BLaER1 (cell line): Measurements from ENCODE around the gene PYCARD.

ENCODE experiments used
- H3K27ac ChIP-seq: shearing (Covaris generic); formaldehyde crosslinking; 2 replicates; pipeline ENCODE4 v1.8.1; 2022
- H3K27me3 ChIP-seq: shearing (Covaris generic); formaldehyde crosslinking; 2 replicates; pipeline ENCODE4 v1.8.1; 2022
- H3K36me3 ChIP-seq: shearing (Covaris generic); formaldehyde crosslinking; 2 replicates; pipeline ENCODE4 v1.8.1; 2022
- H3K4me1 ChIP-seq: shearing (Covaris generic); formaldehyde crosslinking; 2 replicates; pipeline ENCODE4 v1.8.1; 2022
- H3K4me2 ChIP-seq: shearing (Covaris generic); formaldehyde crosslinking; 2 replicates; pipeline ENCODE4 v1.8.1; 2022
- H3K4me3 ChIP-seq: shearing (Covaris generic); formaldehyde crosslinking; 2 replicates; pipeline ENCODE4 v1.8.1; 2022
- H3K9ac ChIP-seq: shearing (Covaris generic); formaldehyde crosslinking; 2 replicates; pipeline ENCODE4 v1.8.1; 2022
- H3K9me3 ChIP-seq: shearing (Covaris generic); formaldehyde crosslinking; 2 replicates; pipeline ENCODE4 v1.8.1; 2022
- H4K20me1 ChIP-seq: shearing (Covaris generic); formaldehyde crosslinking; 2 replicates; pipeline ENCODE4 v1.8.1; 2022
- Cebpa-rat ChIP-seq: shearing (Covaris generic); IDR thresholded peaks from 2 replicates; pipeline ENCODE4 v1.8.1; 2022

PYCARD gene

GRCh38 chr16:31229501-31229900 is 26.9 kb upstream of the PYCARD start:
- peaks cover 26% of the 10 kb centered on the region for H3K9me3 ChIP-seq
- no peak overlapping the region for H3K4me2 ChIP-seq
- H3K36me3 ChIP-seq = no peaks in the 10 kb centered on the region; the same call in 1 of the 2 replicates
- H3K9ac ChIP-seq = no peak overlapping the region
- no peak for TF ChIP-seq Cebpa-rat
- no peaks in the 10 kb centered on the region for H3K27me3 ChIP-seq
- no peaks in the 10 kb centered on the region for H4K20me1 ChIP-seq
- H3K27ac ChIP-seq = no peak overlapping the region
- H3K4me1 ChIP-seq = no peaks in the 10 kb centered on the region
- no peak overlapping the region for H3K4me3 ChIP-seq

GRCh38 chr16:31228206-31228605 is 25.6 kb upstream of the PYCARD start:
- Histone ChIP-seq H3K4me3 (no peak overlapping the region), H4K20me1 (no peaks in the 10 kb centered on the region), H3K9me3 (peaks cover 14% of the 10 kb centered on the region), H3K36me3 (no peaks in the 10 kb centered on the region; the same call in 1 of the 2 replicates), H3K9ac (no peak overlapping the region), H3K27ac (no peak overlapping the region), H3K27me3 (no peaks in the 10 kb centered on the region), H3K4me2 (no peak overlapping the region), H3K4me1 (no peaks in the 10 kb centered on the region)
- no peak for TF ChIP-seq Cebpa-rat

GRCh38 chr16:31225193-31225592 is 22.6 kb upstream of the PYCARD start:
- H3K36me3 ChIP-seq = no peaks in the 10 kb centered on the region; the same call in 1 of the 2 replicates
- H3K4me3 ChIP-seq = no peak overlapping the region
- no peaks in the 10 kb centered on the region for H4K20me1 ChIP-seq
- no peaks in the 10 kb centered on the region for H3K9me3 ChIP-seq
- H3K9ac ChIP-seq = no peak overlapping the region
- H3K4me2 ChIP-seq = no peak overlapping the region
- H3K4me1 ChIP-seq = no peaks in the 10 kb centered on the region
- H3K27ac ChIP-seq = no peak overlapping the region
- H3K27me3 ChIP-seq = 0 out of 2 replicates have a peak, but pooled peaks cover 8% of the 10 kb centered on the region
- TF ChIP-seq Cebpa-rat = no peak

GRCh38 chr16:31224092-31224955 is 21.8 kb upstream of the PYCARD start:
- Histone ChIP-seq H3K4me2 (no peak overlapping the region), H3K4me3 (no peak overlapping the region), H3K4me1 (no peaks in the 10 kb centered on the region), H4K20me1 (no peaks in the 10 kb centered on the region), H3K9ac (no peak overlapping the region), H3K36me3 (no peaks in the 10 kb centered on the region; the same call in 1 of the 2 replicates), H3K27me3 (0 out of 2 replicates have a peak, but pooled peaks cover 8% of the 10 kb centered on the region), H3K9me3 (no peaks in the 10 kb centered on the region), H3K27ac (no peak overlapping the region)
- TF ChIP-seq Cebpa-rat = no peak

GRCh38 chr16:31223044-31223443 is 20.5 kb upstream of the PYCARD start:
- no peak for TF ChIP-seq Cebpa-rat
- no peak overlapping the region for H3K9ac ChIP-seq
- H3K27ac ChIP-seq = no peak overlapping the region
- H3K4me3 ChIP-seq = no peak overlapping the region
- no peaks in the 10 kb centered on the region for H4K20me1 ChIP-seq
- no peaks in the 10 kb centered on the region for H3K9me3 ChIP-seq
- H3K36me3 ChIP-seq = no peaks in the 10 kb centered on the region; the same call in 1 of the 2 replicates
- H3K4me1 ChIP-seq = no peaks in the 10 kb centered on the region
- H3K27me3 ChIP-seq = peaks cover 8% of the 10 kb centered on the region; the same call in 1 of the 2 replicates
- no peak overlapping the region for H3K4me2 ChIP-seq

GRCh38 chr16:31221357-31222160 is 19.0 kb upstream of the PYCARD start:
- Histone ChIP-seq H3K27ac (no peak overlapping the region), H3K36me3 (no peaks in the 10 kb centered on the region; the same call in 1 of the 2 replicates), H4K20me1 (peaks cover 6% of the 10 kb centered on the region), H3K4me1 (peaks cover 7% of the 10 kb centered on the region), H3K4me3 (no peak overlapping the region), H3K4me2 (no peak overlapping the region), H3K9me3 (no peaks in the 10 kb centered on the region), H3K9ac (no peak overlapping the region), H3K27me3 (peaks cover 23% of the 10 kb centered on the region)
- TF ChIP-seq Cebpa-rat = no peak

GRCh38 chr16:31219154-31219741 is 16.7 kb upstream of the PYCARD start:
- Histone ChIP-seq H3K27me3 (peaks cover 46% of the 10 kb centered on the region), H3K36me3 (no peaks in the 10 kb centered on the region; the same call in 1 of the 2 replicates), H3K4me2 (no peak overlapping the region), H3K4me1 (peaks cover 30% of the 10 kb centered on the region), H3K9ac (no peak overlapping the region), H3K9me3 (no peaks in the 10 kb centered on the region), H3K4me3 (no peak overlapping the region), H4K20me1 (peaks cover 18% of the 10 kb centered on the region), H3K27ac (no peak overlapping the region)
- no peak for TF ChIP-seq Cebpa-rat

GRCh38 chr16:31217136-31217530 is 14.6 kb upstream of the PYCARD start:
- Histone ChIP-seq H3K4me2 (peak overlapping the region; percentile 91), H3K36me3 (no peaks in the 10 kb centered on the region), H3K4me3 (no peak overlapping the region), H3K27me3 (peaks cover 47% of the 10 kb centered on the region), H3K27ac (no peak overlapping the region), H3K9me3 (no peaks in the 10 kb centered on the region), H4K20me1 (peaks cover 18% of the 10 kb centered on the region), H3K4me1 (peaks cover 43% of the 10 kb centered on the region), H3K9ac (no peak overlapping the region)
- TF ChIP-seq Cebpa-rat = no peak

- Histone ChIP-seq H3K27me3 (peaks cover 47% of the 10 kb centered on the region), H3K27ac (no peak within 1 kb of the TSS), H3K4me3 (peak within 1 kb of the TSS; percentile 64; the same call in 1 of the 2 replicates), H4K20me1 (peaks cover 18% of the 10 kb centered on the region), H3K36me3 (no peaks in the 10 kb centered on the region), H3K9me3 (no peaks in the 10 kb centered on the region), H3K9ac (no peak within 1 kb of the TSS), H3K4me1 (peaks cover 49% of the 10 kb centered on the region), H3K4me2 (peak within 1 kb of the TSS; percentile 91)
- no peak for TF ChIP-seq Cebpa-rat
Observed at GRCh38 chr16:31216422-31217135, 14.0 kb upstream of the PYCARD start, which contains the start of gene PYDC1. Gene PYDC1, minus strand, starts transcription at chr16:31217135. Its CDS starts 107 bp downstream, at chr16:31217028.
